GM21526 (cell line): Measurements from ENCODE around the gene PSMD5.

Experiments
- ATAC-seq: cut with Tn5 transposase; IDR thresholded peaks from one replicate; pipeline ENCODE4 v1.9.1; 2021; ENCODE audit warnings: moderate library complexity; ENCODE audit not compliant: unreplicated experiment, low FRiP score

Gene PSMD5

DNA sequence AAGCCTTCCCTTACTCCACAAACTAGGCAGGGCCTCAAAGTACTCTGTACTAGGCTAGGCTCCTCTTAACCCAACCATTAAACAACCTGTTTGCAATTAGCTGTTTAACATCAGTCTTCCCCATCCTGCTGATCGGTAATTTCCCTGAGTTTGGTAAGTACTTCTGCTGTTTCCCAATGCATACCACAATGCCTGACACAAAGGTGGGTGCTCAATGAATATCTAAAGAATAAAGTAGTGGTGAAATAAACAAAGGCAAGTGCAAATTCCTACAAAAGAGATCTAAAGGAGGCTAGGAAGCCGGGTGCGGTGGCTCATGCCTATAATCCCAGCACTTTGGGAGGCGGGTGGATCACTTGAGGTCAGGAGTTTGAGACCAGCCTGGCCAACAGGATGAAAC, 74.5 kb downstream of the PSMD5 start:
- no peak for ATAC-seq

DNA sequence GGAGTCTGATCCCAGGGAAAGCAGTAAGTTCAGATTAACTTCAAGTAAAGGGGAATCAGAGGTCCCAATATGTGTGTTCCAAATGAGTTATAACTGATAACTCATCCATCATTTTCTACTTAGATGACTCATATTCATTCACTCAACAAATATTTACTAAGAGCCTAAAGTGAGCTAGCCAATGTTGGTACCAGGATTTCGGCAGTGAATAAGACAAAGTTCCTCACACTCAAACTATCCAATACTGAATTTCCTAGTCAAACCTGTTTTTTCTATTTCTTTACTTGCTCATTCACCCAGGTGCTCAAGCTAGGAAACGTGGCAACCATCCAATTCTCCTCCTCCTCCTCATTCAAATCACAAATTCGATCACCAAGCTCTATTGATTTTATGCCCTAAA, 75.3 kb downstream of the PSMD5 start:
- no peak for ATAC-seq
